K562 treated with DMSO at 1 percent for 48 hours (cell line): Measurements from ENCODE around the gene CCT7. TPM values are rescaled to one million over a fixed set of nuclear protein-coding genes. Genes with fewer than 3 reads are reported as not detected.

Experiments
- total RNA-seq: library from RNA; unstranded; fragments of 300-600 nt; gene quantifications from 2 replicates; pipeline ENCODE4 v1.2.3, GENCODE V29; 2022; ENCODE audit warnings: low replicate concordance; ENCODE audit errors: extremely low read depth

The CCT7 gene
- total RNA-seq = 1,102 TPM in 1 of 2 replicates, not detected in the other

GRCh38 chr2:73233932-73234832 is at the start of gene CCT7:
TSS of gene CCT7 (plus strand) at chr2:73234308. CDS start at chr2:73234379, 71 bp downstream.

GRCh38 chr2:73202156-73203054 is 31.7 kb upstream of the CCT7 start, which contains the start of gene NOTO:
TSS of gene NOTO (plus strand) at chr2:73202574. CDS start at chr2:73202667, 93 bp downstream.

GRCh38 chr2:73214120-73215035 is 19.7 kb upstream of the CCT7 start, which contains the start of gene SMYD5:
TSS of gene SMYD5 (plus strand) at chr2:73214245. CDS start at chr2:73214267, 22 bp downstream.

GRCh38 chr2:73233154-73233931 is 765 bp upstream of the CCT7 start, which contains the start of gene PRADC1:
TSS of gene PRADC1 (minus strand) at chr2:73233239. CDS start at chr2:73233160, 79 bp downstream.

GRCh38 chr2:73284296-73285158 is 50.4 kb downstream of the CCT7 start, which contains the start of gene FBXO41:
TSS of gene FBXO41 (minus strand) at chr2:73284478. CDS start at chr2:73269630, 14,848 bp downstream.

GRCh38 chr2:73293534-73294171 is 59.5 kb downstream of the CCT7 start, which contains the start of gene EGR4:
TSS of gene EGR4 (minus strand) at chr2:73293548. CDS start at chr2:73293317, 231 bp downstream.

Other genes starting within 250 kb of the CCT7 start
- not detected in 2 replicates for gene SFXN5, start 162.6 kb upstream of the CCT7 start, total RNA-seq
- not detected in 2 replicates for gene RAB11FIP5, start 121.4 kb upstream of the CCT7 start, total RNA-seq
- gene NOTO, start 31.7 kb upstream of the CCT7 start, total RNA-seq = not detected in 2 replicates
- gene SMYD5, start 20.1 kb upstream of the CCT7 start, total RNA-seq = not detected in 2 replicates
- gene PRADC1, start 1.1 kb upstream of the CCT7 start, total RNA-seq = not detected in 2 replicates
- gene FBXO41, start 50.2 kb downstream of the CCT7 start, total RNA-seq = not detected in 2 replicates
- not detected in 2 replicates for gene EGR4, start 59.2 kb downstream of the CCT7 start, total RNA-seq
- gene ALMS1, start 151.5 kb downstream of the CCT7 start, total RNA-seq = not detected in 2 replicates